HCT116 (cell line): ENCODE results near the gene HOXD13. TPM values are rescaled to one million over a fixed set of nuclear protein-coding genes. Genes with fewer than 3 reads are reported as not detected.

Source experiments
- ATAC-seq: fragments of 200-7000 bp; cut with Tn5 transposase; 2 replicates; pipeline ENCODE4 v1.9.1; 2020; ENCODE audit warnings: mild to moderate bottlenecking, moderate library complexity
- BruUV-seq: library from RNA; stranded (reverse); fragments of 400-500 nt; replicated peaks from 2 replicates; lab custom pipeline; 2021; lab: Mats Ljungman, UMichigan
- CTCF ChIA-PET: fragments of 300-600 bp; sonication (Branson Sonifier 250); formaldehyde crosslinking; loops from one replicate; lab custom pipeline; 2021; ENCODE audit warnings: antibody characterized with exemption; lab: Charles Lee
- POLR2A ChIA-PET: fragments of 300-600, 350-600 bp; sonication (Branson Sonifier 250); formaldehyde crosslinking; loops from one replicate; lab custom pipeline; 2021; ENCODE audit warnings: antibody characterized with exemption; lab: Charles Lee
- RAD21 ChIA-PET, 2 experiments: fragments of 300-600 bp; sonication (Branson Sonifier 250); formaldehyde crosslinking; loops; one replicate each; lab custom pipeline; 2023; ENCODE audit warnings: low total read pairs in 2 of 2; ENCODE audit not compliant: uncharacterized antibody in 2 of 2, unreplicated experiment in 2 of 2, low non-redundant PET in 1 of 2; lab: Charles Lee
- DNase-seq: peaks from one replicate; pipeline ENCODE4 v3.0.0-alpha.2; 2010; ENCODE audit warnings: low read depth, low spot score
- H2AFZ ChIP-seq: fragments of 200-600 bp; shearing (Covaris generic), sonication (generic); 2 replicates; pipeline ENCODE4 v1.6.1; 2017; ENCODE audit warnings: low read depth, mixed run types, mixed read lengths, antibody characterized with exemption, low read length; ENCODE audit not compliant: poor library complexity, severe bottlenecking
- H3K27ac ChIP-seq: 2 replicates; pipeline ENCODE4 v1.5.1; 2012; ENCODE audit warnings: low read depth, low read length
- H3K27me3 ChIP-seq: fragments of 200-600 bp; sonication (generic); 2 replicates; pipeline ENCODE4 v1.6.1; 2016; ENCODE audit warnings: mixed run types, low read length, mixed read lengths; ENCODE audit not compliant: insufficient read depth
- H3K36me3 ChIP-seq, 2 experiments: fragments of 200-500 bp in 1 of 2; fragments of 200-600 bp in 1 of 2; sonication (Bioruptor generic) in 1 of 2; sonication (generic) in 1 of 2; 2 replicates each; pipeline versions ENCODE4 v1.5.1 to v1.6.1; 2014 to 2016; ENCODE audit warnings: low read length in 2 of 2, inconsistent platforms in 1 of 2, mixed read lengths in 1 of 2, mixed run types in 1 of 2; ENCODE audit not compliant: insufficient read depth in 2 of 2, control insufficient read depth in 1 of 2
- H3K4me1 ChIP-seq, 2 experiments: fragments of 200-600 bp in 1 of 2; sonication (generic) in 1 of 2; 2 replicates each; pipeline versions ENCODE4 v1.5.1 to v1.6.1; 2012 to 2017; ENCODE audit warnings: low read length in 2 of 2, inconsistent platforms in 1 of 2, mild to moderate bottlenecking in 1 of 2, mixed read lengths in 1 of 2, mixed run types in 1 of 2, moderate library complexity in 1 of 2; ENCODE audit not compliant: insufficient read depth in 2 of 2, control insufficient read depth in 1 of 2
- H3K4me2 ChIP-seq: fragments of 200-600 bp; sonication (generic); 2 replicates; pipeline ENCODE4 v1.6.1; 2017; ENCODE audit warnings: mixed run types, low read length, mixed read lengths
- H3K4me3 ChIP-seq, 2 experiments: fragments of 200-600 bp in 1 of 2; sonication (generic) in 1 of 2; replicated peaks in 1 of 2; 2 replicates each; pipeline ENCODE4 v1.5.1; 2011 to 2016; ENCODE audit warnings: low read length in 2 of 2, control low read depth in 1 of 2, low read depth in 1 of 2, mild to moderate bottlenecking in 1 of 2, mixed read lengths in 1 of 2, mixed run types in 1 of 2
- H3K79me2 ChIP-seq: fragments of 200-600 bp; sonication (generic); 2 replicates; pipeline ENCODE4 v1.6.1; 2017; ENCODE audit warnings: mild to moderate bottlenecking, mixed run types, low read length, moderate library complexity, mixed read lengths; ENCODE audit not compliant: insufficient read depth
- H3K9ac ChIP-seq: fragments of 200-600 bp; sonication (generic); 2 replicates; pipeline ENCODE4 v1.6.1; 2016; ENCODE audit warnings: low read length, mixed read lengths
- H3K9me2 ChIP-seq: fragments of 200-600 bp; sonication (generic), shearing (Covaris generic); 2 replicates; pipeline ENCODE4 v1.6.1; 2017; ENCODE audit warnings: mixed run types, mild to moderate bottlenecking, moderate library complexity; ENCODE audit not compliant: insufficient read depth
- H3K9me3 ChIP-seq, 2 experiments: fragments of 200-500 bp in 1 of 2; fragments of 200-600 bp in 1 of 2; sonication (Bioruptor generic) in 1 of 2; sonication (generic) in 1 of 2; 2 replicates each; pipeline ENCODE4 v1.6.1; 2014 to 2017; ENCODE audit warnings: low read length in 2 of 2, mixed read lengths in 2 of 2, inconsistent platforms in 1 of 2, low read depth in 1 of 2, mild to moderate bottlenecking in 1 of 2, mixed run types in 1 of 2, moderate library complexity in 1 of 2; ENCODE audit not compliant: control insufficient read depth in 1 of 2, insufficient read depth in 1 of 2
- H4K20me1 ChIP-seq: fragments of 200-600 bp; sonication (generic), shearing (Covaris generic); 2 replicates; pipeline ENCODE4 v1.6.1; 2017; ENCODE audit warnings: mixed run types, mild to moderate bottlenecking, moderate library complexity; ENCODE audit not compliant: insufficient read depth
- ATF3 ChIP-seq: IDR thresholded peaks from 2 replicates; pipeline ENCODE4 v1.6.1; 2012
- CBX3 ChIP-seq: IDR thresholded peaks from 2 replicates; pipeline ENCODE4 v1.6.1; 2012; ENCODE audit warnings: low read depth
- CEBPB ChIP-seq: IDR thresholded peaks from 2 replicates; pipeline ENCODE4 v1.6.1; 2012; ENCODE audit warnings: low read depth
- CTCF ChIP-seq, 3 experiments: fragments of 200-600 bp in 1 of 3; sonication (generic) in 1 of 3; IDR thresholded peaks in 2 of 3; conservative IDR thresholded peaks in 1 of 3; 2 replicates each; pipeline ENCODE4 v1.5.1; 2012 to 2017; ENCODE audit warnings: low read depth in 2 of 3, low read length in 2 of 3, antibody characterized with exemption in 1 of 3, borderline replicate concordance in 1 of 3, control low read depth in 1 of 3, mild to moderate bottlenecking in 1 of 3, mixed read lengths in 1 of 3, mixed run types in 1 of 3, moderate library complexity in 1 of 3; ENCODE audit not compliant: insufficient read depth in 1 of 3
- ELF1 ChIP-seq: IDR thresholded peaks from 2 replicates; pipeline ENCODE4 v1.6.1; 2012; ENCODE audit warnings: low read depth, borderline replicate concordance
- FOSL1 ChIP-seq: IDR thresholded peaks from 2 replicates; pipeline ENCODE4 v1.6.1; 2012; ENCODE audit warnings: low read depth
- MAX ChIP-seq: IDR thresholded peaks from 2 replicates; pipeline ENCODE4 v1.6.1; 2012
- POLR2A ChIP-seq: IDR thresholded peaks from 2 replicates; pipeline ENCODE4 v1.7.0; 2011; ENCODE audit warnings: borderline replicate concordance; ENCODE audit not compliant: insufficient read depth, insufficient read length; ENCODE audit errors: extremely low read depth
- POLR2AphosphoS5 ChIP-seq: IDR thresholded peaks from 2 replicates; pipeline ENCODE4 v1.6.1; 2011; ENCODE audit warnings: mild to moderate bottlenecking, low read depth, low read length, moderate library complexity
- RAD21 ChIP-seq: IDR thresholded peaks from 2 replicates; pipeline ENCODE4 v1.6.1; 2012; ENCODE audit warnings: low read depth, mild to moderate bottlenecking
- REST ChIP-seq: IDR thresholded peaks from 2 replicates; pipeline ENCODE4 v1.6.1; 2012; ENCODE audit warnings: low read depth
- SIN3A ChIP-seq: IDR thresholded peaks from 2 replicates; pipeline ENCODE4 v1.6.1; 2012; ENCODE audit warnings: low read depth
- SP1 ChIP-seq: IDR thresholded peaks from 2 replicates; pipeline ENCODE4 v1.6.1; 2012; ENCODE audit warnings: low read depth
- intact Hi-C: fragments of 100-400 bp; cut with micrococcal nuclease; formaldehyde crosslinking; loops from 2 replicates; pipeline ENCODE4 v1.10.0; 2022
- total RNA-seq: library from RNA; stranded (reverse); gene quantifications from one replicate; pipeline ENCODE4 v1.2.1, GENCODE V29; 2021; ENCODE audit not compliant: unreplicated experiment

The HOXD13 gene
- total RNA-seq, 1 experiment from 2014 or later = not detected

- no peaks in the 10 kb centered on the region for H3K27me3 ChIP-seq
- no peak for TF ChIP-seq ELF1
- TF ChIP-seq CEBPB = no peak
- TF ChIP-seq FOSL1 = no peak
- TF ChIP-seq MAX = no peak
- no peak for TF ChIP-seq POLR2A
- no peak overlapping the region for H3K27ac ChIP-seq
- intact Hi-C loops = no loop called here
- H3K4me2 ChIP-seq = no peak overlapping the region
- no peaks in the 10 kb centered on the region for H3K36me3 ChIP-seq
- POLR2A ChIA-PET = no interaction called here
- ATAC-seq = no peak
- no TSS peak for BruUV-seq
- no peaks in the 10 kb centered on the region for H3K9me2 ChIP-seq
- CTCF ChIA-PET = interaction anchor here (2.5 kb wide), 1 partner anchor 388 kb away, joined by 14 read pairs; no protein-coding TSS in a partner anchor
- RAD21 ChIA-PET = no interaction called here
- H2AFZ ChIP-seq = peak overlapping the region; percentile 12
- H3K9ac ChIP-seq = no peak overlapping the region
- no peak for DNase-seq
- no peaks in the 10 kb centered on the region for H4K20me1 ChIP-seq
- no peaks in the 10 kb centered on the region for H3K79me2 ChIP-seq
- no peak overlapping the region for H3K4me3 ChIP-seq
- no peaks in the 10 kb centered on the region; a peak in 1 of 4 replicates for H3K9me3 ChIP-seq
- no peaks in the 10 kb centered on the region for H3K4me1 ChIP-seq
Observed at GRCh38 chr2:176078541-176079284, 13.8 kb upstream of the HOXD13 start.

DNA sequence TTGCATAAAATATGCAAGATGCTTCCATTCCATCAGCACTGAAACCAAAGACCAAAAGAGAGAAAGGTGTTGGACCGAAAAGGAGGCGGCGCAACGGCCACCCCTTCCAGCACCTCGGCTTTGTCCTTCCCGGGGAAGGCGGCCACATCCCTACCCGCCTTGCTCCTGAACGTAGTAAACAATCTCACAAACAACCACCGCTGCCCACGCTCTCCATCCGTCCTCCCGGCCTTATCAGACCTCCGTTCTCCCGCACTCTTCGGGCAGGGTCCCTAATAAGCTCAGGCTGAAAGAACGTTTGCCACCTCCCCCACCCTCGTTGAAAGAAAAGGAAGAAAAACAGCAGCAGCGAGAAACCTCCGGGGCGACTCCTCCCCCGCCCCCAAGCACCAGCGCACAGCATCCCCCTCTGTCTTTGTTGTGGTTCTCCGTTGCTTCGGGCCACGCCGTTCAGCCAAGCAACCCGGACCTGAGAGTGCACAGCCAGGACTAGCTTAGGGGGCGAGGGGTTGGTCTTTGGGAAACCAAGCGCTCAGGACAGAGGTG is 13.2 kb upstream of the HOXD13 start:
- no TSS peak for BruUV-seq
- TF ChIP-seq RAD21 (no peak), POLR2AphosphoS5 (no peak), REST (no peak), CBX3 (no peak), CTCF (IDR thresholded peaks at IDR 0.05 in 2 of 3, conservative IDR thresholded peaks at IDR 0.05 in 1 of 3; ENCODE audit: borderline replicate concordance in 1 of 3, insufficient read depth in 1 of 3, low read depth in 2 of 3, low read length in 2 of 3) (no peak), SIN3A (no peak), SP1 (no peak), MAX (no peak), CEBPB (no peak), ATF3 (no peak)

More for the DNA sequence above, 13.2 kb upstream of the HOXD13 start:
- H3K27me3 ChIP-seq = no peaks in the 10 kb centered on the region
- H3K4me1 ChIP-seq = no peaks in the 10 kb centered on the region
- peak; percentile 37 for ATAC-seq
- H2AFZ ChIP-seq = peak overlapping the region; percentile 12
- H3K36me3 ChIP-seq = no peaks in the 10 kb centered on the region
- ChIA-PET POLR2A (no interaction called here), CTCF (interaction anchor here (2.5 kb wide), 1 partner anchor 389 kb away, joined by 14 read pairs; no protein-coding TSS in a partner anchor), RAD21 (interaction anchor here in 1 of 2 experiments (0.6 kb wide), 1 partner anchor 15 kb away, joined by 4 read pairs; no protein-coding TSS in a partner anchor)
- H3K79me2 ChIP-seq = no peaks in the 10 kb centered on the region
- peak overlapping the region; percentile 61 for H3K4me2 ChIP-seq
- no peak overlapping the region for H3K27ac ChIP-seq
- H3K4me3 ChIP-seq = peak overlapping the region; percentile 4 to 45
- no peak for DNase-seq
- intact Hi-C loops = no loop called here
- H3K9ac ChIP-seq = no peak overlapping the region
- H3K9me3 ChIP-seq = no peaks in the 10 kb centered on the region; a peak in 1 of 4 replicates
- H4K20me1 ChIP-seq = no peaks in the 10 kb centered on the region
- no peaks in the 10 kb centered on the region for H3K9me2 ChIP-seq
